ENCODE measurements around the gene PLEKHA6.
A peak's percentile ranks its signal among the peaks of the same experiment; 100 is the strongest.

Gene PLEKHA6

GRCh38 chr1:204382714-204383083 is 23.0 kb upstream of the PLEKHA6 start:
- H3K4me3 ChIP-seq (ENCODE audit: low read depth, low read length) = no peak overlapping the region
- DNase-seq (ENCODE audit: low read depth) = no peak
- no peak for TF ChIP-seq CTCF (conservative IDR thresholded peaks at IDR 0.05; ENCODE audit: low read depth, low read length)

GRCh38 chr1:204380293-204380831 is 20.6 kb upstream of the PLEKHA6 start:
- TF ChIP-seq CTCF (conservative IDR thresholded peaks at IDR 0.05; ENCODE audit: low read depth, low read length) = no peak
- no peak for DNase-seq (ENCODE audit: low read depth)
- H3K4me3 ChIP-seq (ENCODE audit: low read depth, low read length) = no peak overlapping the region

GRCh38 chr1:204377800-204378668 is 18.3 kb upstream of the PLEKHA6 start:
- no peak for DNase-seq (ENCODE audit: low read depth)
- TF ChIP-seq CTCF (conservative IDR thresholded peaks at IDR 0.05; ENCODE audit: low read depth, low read length) = peak; percentile 8
- peak overlapping the region; percentile 45 for H3K4me3 ChIP-seq (ENCODE audit: low read depth, low read length)

GRCh38 chr1:204376919-204377799 is 17.4 kb upstream of the PLEKHA6 start:
- H3K4me3 ChIP-seq (ENCODE audit: low read depth, low read length) = peak overlapping the region; percentile 45
- TF ChIP-seq CTCF (conservative IDR thresholded peaks at IDR 0.05; ENCODE audit: low read depth, low read length) = no peak
- no peak for DNase-seq (ENCODE audit: low read depth)

GRCh38 chr1:204376465-204376864 is 16.7 kb upstream of the PLEKHA6 start:
- no peak for DNase-seq (ENCODE audit: low read depth)
- no peak overlapping the region for H3K4me3 ChIP-seq (ENCODE audit: low read depth, low read length)
- no peak for TF ChIP-seq CTCF (conservative IDR thresholded peaks at IDR 0.05; ENCODE audit: low read depth, low read length)

- no peak for TF ChIP-seq CTCF (conservative IDR thresholded peaks at IDR 0.05; ENCODE audit: low read depth, low read length)
- no peak for DNase-seq (ENCODE audit: low read depth)
Observed at GRCh38 chr1:204373911-204374310, 14.2 kb upstream of the PLEKHA6 start.

More at GRCh38 chr1:204373911-204374310, 14.2 kb upstream of the PLEKHA6 start:
- H3K4me3 ChIP-seq (ENCODE audit: low read depth, low read length) = no peak overlapping the region

Measured in choroid plexus epithelial cell (primary cell).